ENCODE results near the gene HERPUD2.
"Not testable (repeated sequence)": the region's sequence is repeated elsewhere in the genome, so short reads cannot be mapped to it uniquely, and the experiment has no call there.

HERPUD2 gene

GRCh38 chr7:35714862-35715261 lies 19.9 kb upstream of the HERPUD2 start:
- DNase-seq (ENCODE audit: low read depth in 4 of 4, low spot score in 1 of 4) = no peak

- DNase-seq (ENCODE audit: low read depth in 4 of 4, low spot score in 1 of 4) = no peak
Measured at GRCh38 chr7:35714407-35714806, 19.5 kb upstream of the HERPUD2 start.

- DNase-seq (ENCODE audit: low read depth in 4 of 4, low spot score in 1 of 4) = no peak
Measured at GRCh38 chr7:35712563-35713226, 17.8 kb upstream of the HERPUD2 start.

GRCh38 chr7:35707422-35707821 lies 12.5 kb upstream of the HERPUD2 start:
- DNase-seq (ENCODE audit: low read depth in 4 of 4, low spot score in 1 of 4) = no peak

- DNase-seq (ENCODE audit: low read depth in 4 of 4, low spot score in 1 of 4) = no peak
Measured at GRCh38 chr7:35705932-35706461, 11.1 kb upstream of the HERPUD2 start.

- no peak for DNase-seq (ENCODE audit: low read depth in 4 of 4, low spot score in 1 of 4)
Measured at GRCh38 chr7:35704261-35704660, 9.3 kb upstream of the HERPUD2 start.

- no peak for DNase-seq (ENCODE audit: low read depth in 4 of 4, low spot score in 1 of 4)
Measured at GRCh38 chr7:35702541-35702940, 7.6 kb upstream of the HERPUD2 start.

- no peak for DNase-seq (ENCODE audit: low read depth in 4 of 4, low spot score in 1 of 4)
Measured at GRCh38 chr7:35701287-35701900, 6.5 kb upstream of the HERPUD2 start.

- DNase-seq (ENCODE audit: low read depth in 4 of 4, low spot score in 1 of 4) = no peak
Measured at GRCh38 chr7:35700865-35701264, 5.9 kb upstream of the HERPUD2 start.

GRCh38 chr7:35700333-35700732 lies 5.4 kb upstream of the HERPUD2 start:
- DNase-seq (ENCODE audit: low read depth in 4 of 4, low spot score in 1 of 4) = no peak

GRCh38 chr7:35699796-35700305 lies 4.9 kb upstream of the HERPUD2 start:
- DNase-seq (ENCODE audit: low read depth in 4 of 4, low spot score in 1 of 4) = no peak

GRCh38 chr7:35698382-35698781 lies 3.4 kb upstream of the HERPUD2 start:
- not testable (repeated sequence) for DNase-seq (ENCODE audit: low read depth in 4 of 4, low spot score in 1 of 4)

GRCh38 chr7:35697414-35698175 lies 2.7 kb upstream of the HERPUD2 start:
- no peak for DNase-seq (ENCODE audit: low read depth in 4 of 4, low spot score in 1 of 4)

- no peak for DNase-seq (ENCODE audit: low read depth in 4 of 4, low spot score in 1 of 4)
Measured at GRCh38 chr7:35695987-35696386, 1.1 kb upstream of the HERPUD2 start.

- DNase-seq (ENCODE audit: low read depth in 4 of 4, low spot score in 1 of 4) = no peak
Measured at GRCh38 chr7:35695473-35695850, 527 bp upstream of the HERPUD2 start.

GRCh38 chr7:35694161-35694783 lies 663 bp downstream of the HERPUD2 start:
- no peak for DNase-seq (ENCODE audit: low read depth in 4 of 4, low spot score in 1 of 4)

GRCh38 chr7:35691827-35692307 lies 3.1 kb downstream of the HERPUD2 start:
- no peak for DNase-seq (ENCODE audit: low read depth in 4 of 4, low spot score in 1 of 4)

- DNase-seq (ENCODE audit: low read depth in 4 of 4, low spot score in 1 of 4) = no peak
Measured at GRCh38 chr7:35691366-35691765, 3.6 kb downstream of the HERPUD2 start.

- not testable (repeated sequence) for DNase-seq (ENCODE audit: low read depth in 4 of 4, low spot score in 1 of 4)
Measured at GRCh38 chr7:35690614-35691013, 4.3 kb downstream of the HERPUD2 start.

GRCh38 chr7:35685781-35686180 lies 9.2 kb downstream of the HERPUD2 start:
- DNase-seq (ENCODE audit: low read depth in 4 of 4, low spot score in 1 of 4) = no peak
